Endodermal cell (in vitro differentiated cells): ENCODE measurements around the gene GRAMD2B. TPM values are rescaled to one million over a fixed set of nuclear protein-coding genes. Genes with fewer than 3 reads are reported as not detected.

ENCODE experiments used
- DNase-seq: peaks from one replicate; pipeline ENCODE4 v3.0.0-alpha.2; 2017
- H3K27ac ChIP-seq: 2 replicates; pipeline ENCODE4 v1.5.1; 2013; ENCODE audit warnings: mild to moderate bottlenecking, low read depth, low read length, moderate library complexity
- H3K27me3 ChIP-seq: 2 replicates; pipeline ENCODE4 v1.6.1; 2013; ENCODE audit warnings: mild to moderate bottlenecking, low read length, moderate library complexity; ENCODE audit not compliant: insufficient read depth, control insufficient read depth, poor library complexity, severe bottlenecking
- H3K36me3 ChIP-seq: 2 replicates; pipeline ENCODE4 v1.7.0; 2013; ENCODE audit warnings: mild to moderate bottlenecking, low read length, moderate library complexity; ENCODE audit not compliant: control insufficient read depth, insufficient read depth
- H3K4me1 ChIP-seq: one replicate; pipeline ENCODE4 v1.7.0; 2013; ENCODE audit warnings: low read length; ENCODE audit not compliant: control insufficient read depth, insufficient read depth
- H3K4me3 ChIP-seq: 2 replicates; pipeline ENCODE4 v1.5.1; 2013; ENCODE audit warnings: mild to moderate bottlenecking, low read length, moderate library complexity
- H3K9ac ChIP-seq: 2 replicates; pipeline ENCODE4 v1.6.1; 2013; ENCODE audit warnings: mild to moderate bottlenecking, low read length, moderate library complexity; ENCODE audit not compliant: poor library complexity, severe bottlenecking; ENCODE audit errors: extremely low read depth
- H3K9me3 ChIP-seq: 2 replicates; pipeline ENCODE4 v1.6.1; 2013; ENCODE audit warnings: mild to moderate bottlenecking, low read length, moderate library complexity; ENCODE audit not compliant: control insufficient read depth
- H3K27ac Mint-ChIP-seq: 2 replicates; pipeline ENCODE4 v1.8.0; 2020; ENCODE audit warnings: mixed read lengths
- H3K27me3 Mint-ChIP-seq: 2 replicates; pipeline ENCODE4 v1.8.0; 2021; ENCODE audit warnings: mild to moderate bottlenecking, mixed read lengths; ENCODE audit not compliant: insufficient read depth
- H3K36me3 Mint-ChIP-seq: 2 replicates; pipeline ENCODE4 v1.8.0; 2020; ENCODE audit warnings: low read depth, mixed read lengths
- H3K4me1 Mint-ChIP-seq: 2 replicates; pipeline ENCODE4 v1.8.0; 2020; ENCODE audit warnings: mixed read lengths
- H3K4me3 Mint-ChIP-seq: 2 replicates; pipeline ENCODE4 v1.8.0; 2020; ENCODE audit warnings: mild to moderate bottlenecking, moderate library complexity, mixed read lengths
- H3K9me3 Mint-ChIP-seq: 2 replicates; pipeline ENCODE4 v1.8.0; 2020; ENCODE audit warnings: mild to moderate bottlenecking, mixed read lengths
- CTCF ChIP-seq: fragments of 200-600 bp; sonication (generic); conservative IDR thresholded peaks from 2 replicates; pipeline ENCODE4 v1.5.0; 2021; ENCODE audit warnings: antibody characterized with exemption, mild to moderate bottlenecking
- WGBS, 2 experiments: methylation state at CpG; one replicate each; pipeline versions ENCODE4 v1.1.5 to v1.1.7; 2013; ENCODE audit warnings: missing lambda C conversion rate in 2 of 2, mixed read lengths in 1 of 2; ENCODE audit not compliant: insufficient coverage in 1 of 2, insufficient read length in 1 of 2; 5-methylcytosine and 5-hydroxymethylcytosine counted together
- total RNA-seq, 2 donors: library from RNA; stranded (reverse); fragmentation: NEBNext Ultra II Directional in 1 of 2; extraction: Animal tissue kit (Norgen Biotek cat#: 25700) in 1 of 2; gene quantifications; 2 replicates in 1 of 2; 3 replicates in 1 of 2; pipeline ENCODE4 v1.2.1, GENCODE V29; 2021

The GRAMD2B gene
- total RNA-seq, 2 donors from 2014 or later, result 8.4 to 11.1 TPM

- no peaks in the 10 kb centered on the region for H3K36me3 ChIP-seq
- H3K36me3 Mint-ChIP-seq, result no peaks in the 10 kb centered on the region
- no peak overlapping the region for H3K27ac Mint-ChIP-seq
- peaks cover 9% of the 10 kb centered on the region for H3K27me3 ChIP-seq
- H3K4me1 ChIP-seq, result no peaks in the 10 kb centered on the region
- peaks cover 2% of the 10 kb centered on the region for H3K27me3 Mint-ChIP-seq
- H3K9ac ChIP-seq, result no peak overlapping the region
- DNase-seq, result peak; percentile 28
- H3K4me3 ChIP-seq, result no peak overlapping the region
- TF ChIP-seq CTCF, result no peak
- H3K4me1 Mint-ChIP-seq, result peaks cover 11% of the 10 kb centered on the region
- H3K9me3 Mint-ChIP-seq, result no peaks in the 10 kb centered on the region
- H3K4me3 Mint-ChIP-seq, result no peak overlapping the region
- H3K9me3 ChIP-seq, result no peaks in the 10 kb centered on the region
- H3K27ac ChIP-seq, result no peak overlapping the region
Observed at GRCh38 chr5:126521130-126521529, 97.9 kb downstream of the GRAMD2B start.

GRCh38 chr5:126523818-126524510 is 100.8 kb downstream of the GRAMD2B start:
- Mint-ChIP-seq H3K27me3 (no peaks in the 10 kb centered on the region), H3K27ac (no peak overlapping the region), H3K9me3 (no peaks in the 10 kb centered on the region), H3K4me3 (no peak overlapping the region), H3K4me1 (peaks cover 11% of the 10 kb centered on the region), H3K36me3 (no peaks in the 10 kb centered on the region)
- Histone ChIP-seq H3K9ac (no peak overlapping the region), H3K4me3 (no peak overlapping the region), H3K27me3 (no peaks in the 10 kb centered on the region), H3K9me3 (peaks cover 6% of the 10 kb centered on the region), H3K4me1 (no peaks in the 10 kb centered on the region), H3K36me3 (no peaks in the 10 kb centered on the region), H3K27ac (no peak overlapping the region)
- TF ChIP-seq CTCF, result no peak
- DNase-seq, result no peak
- WGBS, 2 experiments, result 50 to 86% methylated on average over 2 to 8 of the region's 8 CpGs

- Histone ChIP-seq H3K36me3 (no peaks in the 10 kb centered on the region), H3K4me3 (no peak overlapping the region), H3K27ac (no peak overlapping the region), H3K27me3 (no peaks in the 10 kb centered on the region), H3K4me1 (no peaks in the 10 kb centered on the region), H3K9me3 (peaks cover 6% of the 10 kb centered on the region), H3K9ac (no peak overlapping the region)
- Mint-ChIP-seq H3K36me3 (no peaks in the 10 kb centered on the region), H3K4me1 (no peaks in the 10 kb centered on the region), H3K27ac (no peak overlapping the region), H3K4me3 (no peak overlapping the region), H3K27me3 (no peaks in the 10 kb centered on the region), H3K9me3 (no peaks in the 10 kb centered on the region)
- no peak for TF ChIP-seq CTCF
- DNase-seq, result peak; percentile 79
- WGBS, 2 experiments, result 48 to 74% methylated on average over 4 of the region's 5 CpGs
Observed at GRCh38 chr5:126525630-126526245, 102.5 kb downstream of the GRAMD2B start.
